Hepatic stellate cell (primary cell): ENCODE measurements around the gene TUBB4B.

Experiments used
- DNase-seq: peaks from one replicate; pipeline ENCODE4 v3.0.0; 2011; ENCODE audit warnings: low spot score

TUBB4B gene

DNA sequence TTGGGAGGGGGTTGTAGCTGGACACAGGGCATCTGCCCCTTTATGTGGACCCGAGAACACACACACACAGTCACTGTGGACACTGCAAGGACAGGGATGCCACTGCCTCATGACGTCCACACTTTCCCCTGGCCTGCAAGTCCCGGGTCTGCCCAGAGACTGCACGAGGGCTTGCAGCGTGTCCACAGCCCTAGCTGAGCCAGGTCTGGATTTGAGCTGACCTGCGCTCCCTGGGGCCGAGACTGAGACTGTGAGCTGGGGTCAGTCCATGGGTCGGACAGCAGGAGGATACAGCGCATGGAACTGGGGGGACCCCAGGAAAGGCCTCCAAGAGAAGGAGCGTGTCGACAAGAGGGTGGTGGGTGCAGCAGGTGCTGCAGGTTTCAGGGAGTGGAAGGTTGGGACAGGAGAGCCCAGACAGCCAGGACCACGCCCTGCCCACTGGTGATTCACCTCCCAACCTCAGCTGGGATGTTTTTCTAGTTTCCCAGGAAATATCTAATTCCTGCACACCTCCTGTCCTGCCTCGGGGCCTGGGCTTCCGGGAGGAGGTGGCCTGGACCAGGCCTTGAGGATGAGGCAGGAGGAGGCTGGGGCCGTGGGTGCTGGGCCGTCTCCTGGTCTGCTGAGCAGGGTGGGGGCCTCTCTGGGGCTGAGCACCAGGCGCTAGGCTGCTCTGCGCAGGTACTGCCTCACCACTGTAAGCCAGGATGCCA is 14.6 kb upstream of the TUBB4B start:
- DNase-seq, result no peak

DNA sequence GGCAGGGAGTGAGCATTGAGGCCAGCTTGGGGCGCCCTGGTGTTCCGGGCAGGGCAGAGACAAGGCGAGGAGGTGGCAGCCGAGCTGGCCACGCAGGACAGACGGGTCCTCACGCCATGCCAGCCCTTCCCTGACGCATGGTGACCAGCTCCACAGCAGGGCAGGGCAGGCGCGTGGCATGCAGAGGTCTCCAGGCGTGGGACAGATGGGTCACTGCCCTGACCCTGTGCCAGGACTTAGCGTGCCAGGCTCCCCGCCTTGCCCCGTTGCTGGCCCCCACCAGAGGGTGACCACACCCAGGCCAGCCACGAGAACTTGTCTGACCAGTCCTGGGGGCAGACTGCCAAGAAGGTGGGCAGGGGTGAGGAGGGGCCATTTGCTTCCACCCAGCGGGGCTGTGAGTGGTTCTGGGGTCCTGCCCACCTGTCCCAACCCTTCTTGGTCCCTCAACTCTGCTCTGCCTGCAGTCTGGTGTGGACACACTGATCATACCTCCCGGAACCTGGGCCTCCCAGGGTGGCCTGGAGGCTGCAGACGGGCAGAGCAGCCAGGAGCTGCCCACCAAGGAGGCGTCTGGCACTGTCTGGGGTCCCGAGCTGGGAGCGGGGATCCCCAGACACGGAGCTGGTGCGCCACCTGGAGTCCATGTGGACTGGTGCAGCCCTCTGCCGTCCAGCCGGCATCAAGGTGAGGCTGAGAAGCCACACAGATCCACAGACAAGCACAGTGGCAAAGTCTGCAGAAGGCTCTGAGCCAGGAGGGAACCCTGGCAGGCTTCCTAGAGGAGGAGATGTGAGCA is 13.8 kb upstream of the TUBB4B start, which contains the start of gene RNF224:
Gene RNF224, plus strand, starts transcription at position 449 of the 799 bp plus-strand sequence. CDS start 834 bp downstream, outside the sequence.
- peak; percentile 86 for DNase-seq

DNA sequence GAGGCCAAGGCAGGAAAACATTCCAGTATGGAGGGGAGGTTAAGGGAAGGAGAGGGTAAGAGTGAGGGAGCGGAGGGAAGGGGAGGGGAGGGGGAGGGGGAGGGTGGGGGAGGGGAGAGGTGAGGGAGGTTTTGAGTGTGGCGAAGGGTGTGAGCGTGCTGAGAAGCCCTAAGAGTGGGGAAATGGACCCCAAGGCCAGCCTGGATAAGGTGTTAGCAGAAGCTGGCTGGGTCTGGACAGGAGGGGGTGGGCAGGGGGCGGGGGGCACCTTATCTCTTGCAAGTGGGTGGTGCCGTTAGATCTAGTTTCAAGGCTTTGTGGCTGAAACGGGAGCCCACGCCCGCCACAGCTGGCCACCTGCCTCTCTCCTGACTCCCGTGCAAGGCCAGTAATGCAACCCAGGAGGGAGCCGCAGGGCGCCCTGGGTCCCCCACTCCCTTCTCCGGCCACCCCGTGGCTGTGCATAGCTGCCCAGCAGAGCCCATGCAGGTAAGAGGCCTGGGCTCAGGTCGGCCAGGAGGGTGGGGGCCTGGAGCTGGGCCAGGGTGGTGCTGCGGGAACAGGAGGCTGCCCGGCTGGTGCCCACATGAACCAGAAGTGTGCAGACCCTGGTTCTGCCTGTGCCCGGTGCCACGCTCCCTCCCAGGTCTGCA is 13.1 kb upstream of the TUBB4B start:
- DNase-seq, result no peak

DNA sequence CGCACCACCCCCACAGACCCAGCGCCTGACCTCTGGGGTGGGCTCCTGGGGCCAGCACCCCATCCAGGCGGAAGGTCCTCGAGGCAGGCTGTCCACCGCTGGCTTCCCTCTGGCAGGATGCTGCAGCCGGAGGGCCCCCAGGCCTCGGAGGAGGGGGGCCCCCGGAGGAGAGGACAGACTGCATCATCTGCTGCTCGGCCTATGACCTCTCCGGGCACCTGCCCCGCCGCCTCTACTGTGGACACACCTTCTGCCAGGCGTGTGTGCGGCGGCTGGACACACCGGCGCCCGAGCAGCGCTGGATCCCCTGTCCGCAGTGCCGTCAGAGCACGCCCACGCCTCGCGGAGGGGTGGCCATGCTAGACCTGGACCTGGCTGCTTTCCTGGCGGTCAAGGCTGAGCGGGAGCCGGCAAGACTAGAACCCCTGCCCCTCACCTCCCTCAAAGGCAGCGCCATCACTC is 12.6 kb upstream of the TUBB4B start:
- no peak for DNase-seq

DNA sequence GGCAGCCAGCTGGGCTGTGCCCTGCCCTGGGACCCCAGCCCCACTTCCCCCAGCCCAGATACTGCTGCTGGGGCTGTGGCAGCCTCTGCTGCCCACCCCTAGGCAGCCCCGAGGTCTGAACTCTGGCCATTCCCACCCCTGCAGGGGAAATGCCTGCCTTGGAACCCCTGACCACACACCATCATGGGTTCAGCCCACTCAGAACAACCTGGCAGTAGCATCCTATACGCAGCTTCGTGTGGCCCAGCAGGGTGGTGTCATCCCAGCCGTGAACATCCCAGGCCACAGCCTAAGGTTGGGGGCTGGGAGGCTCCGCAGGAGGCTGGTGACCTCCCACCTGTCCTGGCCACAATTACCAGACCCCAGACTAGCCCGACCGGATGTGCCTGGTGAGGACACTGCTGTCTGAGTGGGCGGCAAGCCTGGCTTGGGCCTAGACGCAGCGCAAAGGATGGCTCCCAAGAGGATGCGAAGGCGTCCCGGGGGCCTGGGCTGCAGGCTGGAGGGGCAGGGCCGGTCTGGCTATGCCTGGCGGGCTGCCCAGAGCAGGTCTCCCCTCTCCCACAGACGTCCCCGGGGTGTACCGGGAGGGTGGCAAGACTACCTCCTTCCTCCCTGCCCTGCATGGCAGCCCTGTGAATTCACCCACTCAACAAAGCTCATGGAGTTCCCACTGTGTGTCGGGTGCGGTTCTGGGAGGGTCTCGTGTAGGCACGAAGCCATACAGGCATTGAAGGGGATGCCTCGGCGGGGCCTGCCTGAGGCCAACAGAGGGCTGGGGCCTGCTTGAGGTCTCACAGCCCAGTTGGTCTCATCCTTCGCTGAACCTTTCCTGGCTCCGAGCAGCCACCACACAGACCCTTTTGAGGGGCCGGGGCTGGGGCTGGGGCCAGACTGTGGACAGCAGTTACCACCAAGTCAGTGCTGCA is 11.9 kb upstream of the TUBB4B start:
- no peak for DNase-seq

DNA sequence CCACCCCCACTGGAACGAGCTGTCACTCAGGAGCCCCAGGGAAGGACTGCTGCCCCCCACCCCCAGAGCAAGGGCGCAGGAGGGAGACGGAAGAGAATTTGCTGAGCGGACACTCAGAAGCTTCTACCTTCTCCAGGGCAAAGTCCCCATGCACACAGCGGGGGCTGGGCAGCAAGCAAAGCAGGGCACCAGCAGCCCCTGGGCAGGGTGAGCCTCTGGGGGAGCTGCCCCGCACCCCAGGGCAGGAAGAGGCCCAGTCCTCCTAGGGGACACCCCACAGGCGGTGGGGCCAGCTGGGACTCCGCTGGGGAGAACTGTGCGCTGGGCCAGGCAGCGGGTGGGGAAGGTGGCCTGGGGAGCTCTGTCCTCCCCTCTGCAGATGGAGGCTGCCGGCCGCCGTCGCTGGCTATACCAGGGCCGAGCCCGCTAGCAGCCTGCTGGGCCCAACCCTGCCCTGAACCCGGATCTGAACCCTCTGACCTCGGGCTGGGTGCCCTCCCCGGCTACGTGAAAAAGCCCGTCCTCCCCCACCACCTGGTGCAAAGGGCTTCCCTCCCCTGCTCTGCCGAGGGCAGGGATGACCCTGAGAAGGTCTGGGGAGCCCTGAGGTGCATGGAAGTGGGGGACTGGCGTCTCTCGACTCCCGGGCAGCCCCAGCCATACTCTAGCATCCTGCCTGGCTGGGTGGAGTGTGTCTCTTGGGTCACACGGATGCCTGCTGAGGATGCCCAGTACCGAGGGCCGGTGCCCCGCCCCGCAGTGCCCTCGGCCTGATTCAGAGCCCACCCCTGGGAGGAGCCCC is 11.0 kb upstream of the TUBB4B start:
- DNase-seq, result no peak

DNA sequence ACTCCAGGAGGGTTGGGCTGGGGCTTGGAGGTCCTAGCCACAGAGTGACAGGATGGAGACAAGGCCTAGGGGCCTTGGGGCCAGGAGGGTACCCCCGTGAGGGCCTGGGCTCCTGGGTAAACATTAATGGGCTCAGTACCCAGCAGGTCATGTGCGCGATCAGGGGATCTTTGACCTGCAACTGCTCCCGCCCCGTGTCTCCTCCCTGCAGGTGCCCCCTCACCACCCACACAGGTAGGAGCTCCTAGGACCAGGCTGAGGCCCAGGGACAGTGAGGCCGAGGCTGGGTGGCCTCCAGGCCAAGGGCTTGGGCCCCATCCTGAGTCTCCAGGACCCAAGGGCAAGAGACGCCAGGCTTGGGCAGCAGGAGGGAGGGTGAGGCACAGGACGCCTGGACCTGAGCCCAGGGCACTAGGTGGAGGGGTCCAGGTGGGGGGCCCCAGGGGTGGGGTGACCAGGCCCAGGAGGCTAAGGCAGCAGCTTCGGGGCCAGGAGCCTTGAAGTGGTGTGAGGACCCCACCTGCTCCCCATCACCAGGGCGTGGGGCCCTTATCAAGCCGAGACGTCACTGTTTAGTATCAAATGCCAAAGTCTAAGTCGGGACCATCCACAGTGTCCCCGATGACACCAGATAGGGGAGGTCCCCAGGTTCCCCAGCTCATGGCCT is 10.2 kb upstream of the TUBB4B start, which contains the start of gene SLC34A3:
Gene SLC34A3, plus strand, starts transcription at position 197 of the 667 bp plus-strand sequence. CDS start 802 bp downstream, outside the sequence.
- DNase-seq, result no peak

DNA sequence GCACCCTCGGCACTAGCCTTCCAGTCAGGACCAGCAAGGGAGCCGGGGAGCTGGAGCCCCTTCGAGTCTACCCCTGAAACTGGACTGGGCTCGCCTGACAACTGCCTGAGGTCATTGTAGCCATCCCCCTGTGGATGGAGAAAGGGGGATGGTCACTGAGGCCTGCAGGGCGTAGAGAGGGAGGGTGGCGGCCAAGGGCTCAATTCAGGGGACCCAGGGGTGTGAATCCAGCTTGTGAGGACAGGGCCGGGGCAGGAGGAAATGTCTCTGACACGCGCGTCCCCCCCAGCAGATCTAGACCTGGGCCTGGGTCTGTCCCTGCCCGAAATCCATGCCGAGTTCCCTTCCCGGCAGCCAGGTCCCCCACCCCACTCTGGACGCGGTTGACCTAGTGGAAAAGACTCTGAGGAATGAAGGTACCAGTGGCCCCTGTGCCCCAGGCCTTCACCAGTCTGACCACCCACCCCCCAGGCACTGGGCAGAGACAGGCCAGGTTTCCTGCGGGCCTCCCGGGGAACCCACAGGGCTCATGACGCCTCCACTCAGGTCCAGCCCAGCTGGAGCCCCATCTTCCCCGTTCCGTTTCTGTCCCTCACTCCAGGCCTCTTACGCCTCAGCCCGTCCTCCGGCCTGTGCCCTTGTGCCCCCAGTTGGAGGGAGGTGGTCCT is 9.6 kb upstream of the TUBB4B start:
- DNase-seq, result no peak

DNA sequence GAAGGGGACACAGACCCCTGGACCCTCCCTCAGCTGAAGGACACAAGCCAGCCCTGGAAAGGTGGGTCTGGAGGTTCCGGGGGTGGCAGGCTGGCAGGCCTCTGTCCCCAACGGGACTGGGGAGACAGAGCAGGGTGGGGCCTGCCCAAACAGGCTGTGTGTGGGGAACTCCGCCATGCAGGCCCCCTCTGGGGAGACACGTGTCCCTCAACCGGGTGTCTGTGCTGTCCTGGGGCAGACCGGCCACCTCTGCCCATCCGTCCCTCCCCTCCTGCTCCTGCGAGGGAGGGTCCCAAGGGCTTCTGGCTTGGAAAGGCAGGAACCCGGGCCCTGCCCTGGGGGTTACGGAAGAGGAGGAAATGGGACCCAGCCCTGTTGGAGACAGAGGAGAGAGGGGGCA is 9.0 kb upstream of the TUBB4B start:
- DNase-seq, result no peak

DNA sequence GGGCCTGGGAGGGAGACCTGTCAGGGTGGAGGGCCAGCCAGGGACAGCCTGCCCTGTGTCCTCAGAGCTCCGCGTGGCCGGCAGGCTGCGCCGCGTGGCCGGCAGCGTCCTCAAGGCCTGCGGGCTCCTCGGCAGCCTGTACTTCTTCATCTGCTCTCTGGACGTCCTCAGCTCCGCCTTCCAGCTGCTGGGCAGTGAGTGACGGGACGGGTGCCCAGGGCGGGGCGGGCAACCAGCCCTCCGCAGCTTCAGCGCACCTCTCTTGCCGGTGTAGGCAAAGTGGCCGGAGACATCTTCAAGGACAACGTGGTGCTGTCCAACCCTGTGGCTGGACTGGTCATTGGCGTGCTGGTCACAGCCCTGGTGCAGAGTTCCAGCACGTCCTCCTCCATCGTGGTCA is 8.6 kb upstream of the TUBB4B start:
- no peak for DNase-seq

DNA sequence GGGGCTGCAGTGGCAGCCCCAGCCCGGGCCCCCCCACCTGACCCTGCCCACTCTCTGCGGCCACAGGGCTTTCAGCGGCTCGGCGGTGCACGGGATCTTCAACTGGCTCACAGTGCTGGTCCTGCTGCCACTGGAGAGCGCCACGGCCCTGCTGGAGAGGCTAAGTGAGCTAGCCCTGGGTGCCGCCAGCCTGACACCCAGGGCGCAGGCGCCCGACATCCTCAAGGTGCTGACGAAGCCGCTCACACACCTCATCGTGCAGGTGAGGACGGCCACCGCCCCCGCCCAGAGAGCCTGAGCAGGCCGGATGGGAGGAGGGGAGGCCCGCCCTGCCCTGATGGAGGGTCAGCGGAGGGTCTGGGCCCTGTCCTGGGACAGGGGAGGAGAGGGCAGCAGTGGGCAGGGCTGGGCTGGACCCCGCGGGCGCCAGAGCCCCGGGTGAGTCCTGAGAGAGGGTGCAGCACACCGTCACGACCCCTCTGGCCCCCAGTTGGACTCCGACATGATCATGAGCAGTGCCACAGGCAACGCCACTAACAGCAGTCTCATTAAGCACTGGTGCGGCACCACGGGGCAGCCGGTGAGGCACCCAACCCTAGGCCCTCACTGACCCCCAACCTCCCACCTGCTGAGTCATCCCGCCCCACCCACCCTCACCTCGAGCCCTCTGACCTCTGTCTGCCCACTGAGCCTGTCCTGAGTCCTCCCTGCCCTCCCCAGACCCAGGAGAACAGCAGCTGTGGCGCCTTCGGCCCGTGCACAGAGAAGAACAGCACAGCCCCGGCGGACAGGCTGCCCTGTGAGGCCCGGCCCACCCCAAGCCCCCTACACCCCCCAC is 7.7 kb upstream of the TUBB4B start:
- DNase-seq, result no peak

DNA sequence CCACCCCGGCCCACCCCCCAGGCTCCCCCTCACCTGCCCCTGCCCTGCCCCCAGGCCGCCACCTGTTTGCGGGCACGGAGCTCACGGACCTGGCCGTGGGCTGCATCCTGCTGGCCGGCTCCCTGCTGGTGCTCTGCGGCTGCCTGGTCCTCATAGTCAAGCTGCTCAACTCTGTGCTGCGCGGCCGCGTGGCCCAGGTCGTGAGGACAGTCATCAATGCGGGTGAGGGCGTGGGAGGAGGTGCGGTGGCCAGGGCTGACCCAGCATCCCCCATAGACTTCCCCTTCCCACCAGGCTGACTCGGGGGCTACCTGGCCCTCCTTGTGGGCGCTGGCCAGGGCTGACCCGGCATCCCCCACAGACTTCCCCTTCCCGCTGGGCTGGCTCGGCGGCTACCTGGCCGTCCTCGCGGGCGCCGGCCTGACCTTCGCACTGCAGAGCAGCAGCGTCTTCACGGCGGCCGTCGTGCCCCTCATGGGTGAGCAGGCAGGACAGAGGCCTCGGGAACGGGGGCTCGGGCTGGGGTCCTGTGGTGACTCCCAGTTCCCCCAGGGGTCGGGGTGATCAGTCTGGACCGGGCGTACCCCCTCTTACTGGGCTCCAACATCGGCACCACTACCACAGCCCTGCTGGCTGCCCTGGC is 6.9 kb upstream of the TUBB4B start:
- no peak for DNase-seq

DNA sequence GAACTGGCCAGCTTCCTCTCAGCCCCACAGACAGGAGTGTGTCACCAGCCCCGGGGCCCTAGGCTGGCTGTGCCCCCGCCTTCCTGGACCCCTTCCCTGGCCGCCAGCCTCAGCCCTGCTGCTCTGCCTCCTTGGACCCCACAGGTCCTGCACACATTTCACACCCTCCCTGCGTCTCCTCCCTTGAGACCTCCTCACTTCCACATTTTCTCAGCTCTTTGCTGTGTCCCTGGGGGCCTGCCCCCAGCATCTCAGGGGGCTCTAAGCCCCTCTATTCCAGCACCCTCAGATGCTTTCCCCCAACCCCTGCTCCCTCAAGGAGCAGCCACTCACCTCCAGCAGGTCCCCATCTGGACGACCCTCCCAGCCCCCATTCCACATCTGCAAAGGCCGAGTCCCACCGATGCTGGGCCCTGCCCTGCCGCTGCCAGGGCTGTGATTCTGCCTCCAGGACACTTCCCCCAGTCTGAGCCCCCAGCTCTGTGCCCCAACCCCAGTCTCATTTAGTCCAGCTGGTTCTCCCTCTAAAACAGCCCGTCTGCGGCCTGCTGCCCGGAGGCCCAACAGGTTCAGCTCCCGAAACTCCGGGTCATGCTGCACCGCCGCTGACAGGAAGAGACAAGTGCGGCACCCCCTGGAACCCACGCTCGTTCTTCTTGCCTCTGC is 6.2 kb upstream of the TUBB4B start:
- DNase-seq, result no peak

DNA sequence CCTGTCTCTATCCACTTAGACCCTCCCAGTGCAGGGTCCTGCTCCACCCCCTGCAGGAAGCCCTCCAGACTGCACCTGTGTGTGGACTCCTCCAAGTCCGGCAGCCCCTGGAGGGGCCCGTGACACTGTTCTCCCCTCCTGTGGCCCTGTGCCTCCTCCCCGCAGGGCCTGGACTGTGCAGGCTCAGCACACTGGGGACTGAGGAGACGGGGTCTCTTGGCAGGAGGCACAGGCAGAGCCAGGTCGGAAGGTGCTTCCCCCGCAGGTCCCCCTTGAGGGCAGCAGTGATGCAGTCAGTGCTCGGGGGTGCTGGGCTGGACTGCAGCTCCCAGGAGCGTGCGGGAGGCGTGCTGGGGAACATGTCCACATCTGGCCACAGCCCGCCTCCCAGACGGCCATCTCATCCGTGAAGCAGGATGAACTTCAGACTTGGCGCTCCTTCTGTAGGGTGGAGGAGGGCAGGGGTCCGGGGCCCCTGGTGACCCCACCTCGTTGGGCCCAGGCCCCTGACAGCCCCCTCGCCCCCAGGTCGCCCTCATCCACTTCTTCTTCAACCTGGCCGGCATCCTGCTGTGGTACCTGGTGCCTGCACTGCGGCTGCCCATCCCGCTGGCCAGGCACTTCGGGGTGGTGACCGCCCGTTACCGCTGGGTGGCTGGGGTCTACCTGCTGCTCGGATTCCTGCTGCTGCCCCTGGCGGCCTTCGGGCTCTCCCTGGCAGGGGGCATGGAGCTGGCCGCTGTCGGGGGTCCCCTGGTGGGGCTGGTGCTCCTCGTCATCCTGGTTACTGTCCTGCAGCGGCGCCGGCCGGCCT is 5.5 kb upstream of the TUBB4B start:
- DNase-seq, result no peak

DNA sequence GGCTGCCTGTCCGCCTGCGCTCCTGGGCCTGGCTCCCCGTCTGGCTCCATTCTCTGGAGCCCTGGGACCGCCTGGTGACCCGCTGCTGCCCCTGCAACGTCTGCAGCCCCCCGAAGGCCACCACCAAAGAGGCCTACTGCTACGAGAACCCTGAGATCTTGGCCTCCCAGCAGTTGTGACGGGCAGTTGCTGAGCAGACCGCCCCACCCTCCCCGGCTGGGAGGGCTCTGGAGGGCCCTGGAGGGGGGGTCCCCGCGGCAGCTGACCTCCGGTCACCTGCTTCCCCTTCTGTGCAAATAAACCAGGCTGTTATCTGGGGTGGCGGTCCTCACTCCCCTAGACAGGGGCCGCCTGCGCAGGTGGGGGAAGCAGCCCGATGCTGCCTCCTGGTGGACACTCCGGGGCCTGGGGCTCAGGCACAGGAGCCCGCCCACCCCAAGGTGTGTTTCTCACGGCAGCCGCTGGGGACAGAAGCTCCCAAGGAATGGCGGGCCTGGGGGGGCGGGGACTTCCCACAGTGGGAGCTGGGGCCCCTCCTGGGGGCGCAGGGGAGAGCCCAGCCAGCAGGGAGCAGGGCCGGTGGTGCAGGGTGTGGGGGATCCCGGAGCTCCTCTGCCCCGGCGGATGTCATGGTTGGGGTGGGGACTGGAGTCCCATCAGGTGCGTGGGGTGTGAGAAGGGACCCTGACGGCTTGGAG is 4.7 kb upstream of the TUBB4B start:
- peak; percentile 98 for DNase-seq

DNA sequence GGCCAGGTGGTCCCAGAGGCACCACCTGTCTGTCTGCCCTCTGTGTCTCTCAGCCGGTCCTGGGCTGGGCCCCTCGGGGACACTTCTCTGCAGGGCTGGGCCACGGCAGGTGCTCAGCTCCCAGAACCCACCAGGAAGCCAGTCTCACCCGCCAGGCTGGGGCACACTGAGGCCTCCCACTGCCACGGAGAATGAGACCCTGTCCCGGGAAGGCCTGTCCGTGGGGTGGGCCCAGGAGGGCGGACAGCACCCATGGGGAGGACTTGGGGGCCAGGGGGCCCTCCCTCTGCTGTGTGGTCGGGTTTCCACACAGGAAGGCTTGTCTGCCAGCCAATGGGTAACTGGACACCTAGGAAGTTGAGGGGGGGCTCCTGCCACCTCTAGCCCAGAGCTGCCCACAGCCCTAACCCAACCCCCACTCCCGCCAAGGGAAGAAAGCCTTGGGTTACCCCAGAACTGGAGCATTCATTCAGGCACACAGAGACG is 4.1 kb upstream of the TUBB4B start:
- no peak for DNase-seq
